HepG2 (cell line): ENCODE results near the gene MYEOV. TPM values are rescaled to one million over a fixed set of nuclear protein-coding genes. Genes with fewer than 3 reads are reported as not detected.

Source experiments
- ELF1 ChIP-seq: sonication (generic); formaldehyde crosslinking; IDR thresholded peaks from 2 replicates; pipeline ENCODE4 v1.4.0; 2020; ENCODE audit warnings: missing genetic modification reagents
- EZH2 ChIP-seq: conservative IDR thresholded peaks from 2 replicates; pipeline ENCODE4 v1.6.1; 2012; ENCODE audit warnings: mild to moderate bottlenecking, low read depth, low read length, moderate library complexity
- FOXM1 ChIP-seq: sonication (generic); formaldehyde crosslinking; IDR thresholded peaks from 2 replicates; pipeline ENCODE4 v1.5.0; 2020; ENCODE audit warnings: missing genetic modification reagents
- HMG20A ChIP-seq: IDR thresholded peaks from 2 replicates; pipeline ENCODE4 v1.6.1; 2016; ENCODE audit warnings: borderline replicate concordance
- RARA ChIP-seq: IDR thresholded peaks from 2 replicates; pipeline ENCODE4 v1.6.1; 2016; ENCODE audit warnings: missing genetic modification reagents, missing compliant biosample characterization
- RXRB ChIP-seq: IDR thresholded peaks from 2 replicates; pipeline ENCODE4 v1.6.1; 2016; ENCODE audit warnings: borderline replicate concordance, missing genetic modification reagents, missing compliant biosample characterization
- SIX4 ChIP-seq: sonication (generic); formaldehyde crosslinking; IDR thresholded peaks from 2 replicates; pipeline ENCODE4 v1.4.0; 2020; ENCODE audit warnings: missing genetic modification reagents
- SMAD1 ChIP-seq: sonication (generic); formaldehyde crosslinking; IDR thresholded peaks from 2 replicates; pipeline ENCODE4 v1.4.0; 2020; ENCODE audit warnings: missing genetic modification reagents, low read depth, mild to moderate bottlenecking, borderline replicate concordance
- YEATS2 ChIP-seq: sonication (generic); formaldehyde crosslinking; IDR thresholded peaks from 2 replicates; pipeline ENCODE4 v1.4.0; 2020; ENCODE audit warnings: missing genetic modification reagents, borderline replicate concordance
- ZFX ChIP-seq: sonication (generic); formaldehyde crosslinking; IDR thresholded peaks from 2 replicates; pipeline ENCODE4 v1.4.0; 2020; ENCODE audit warnings: mild to moderate bottlenecking, low read depth, missing genetic modification reagents, moderate library complexity
- ZKSCAN1 ChIP-seq: fragments of 150-350 bp; IDR thresholded peaks from 2 replicates; pipeline ENCODE4 v1.6.1; 2014; ENCODE audit warnings: low read length
- ZNF232 ChIP-seq: sonication (generic); formaldehyde crosslinking; IDR thresholded peaks from 2 replicates; pipeline ENCODE4 v1.4.0; 2020; ENCODE audit warnings: missing genetic modification reagents, borderline replicate concordance
- ZNF34 ChIP-seq: sonication (generic); formaldehyde crosslinking; IDR thresholded peaks from 2 replicates; pipeline ENCODE4 v1.4.0; 2020; ENCODE audit warnings: mild to moderate bottlenecking, missing genetic modification reagents, borderline replicate concordance
- polyA plus RNA-seq, 8 experiments: library from polyadenylated mRNA; depleted of rRNA in 3 of 8; stranded (reverse) in 7 of 8; unstranded in 1 of 8; fragments of >200 nt; fragmentation: Illumina TruSeq in 4 of 8; extraction: Trizol in 4 of 8; gene quantifications; 2 replicates each; pipeline versions ENCODE4 v1.2.1 to v1.2.3, GENCODE V29; 2011 to 2016; ENCODE audit warnings: low read depth in 4 of 8, missing spikeins in 1 of 8, mixed read lengths in 1 of 8; ENCODE audit not compliant: insufficient read depth in 1 of 8
- total RNA-seq, 5 experiments: library from RNA; depleted of rRNA; stranded (reverse); fragments of >200 nt; fragmentation: Illumina TruSeq; extraction: Trizol; gene quantifications; 2 replicates each; pipeline ENCODE4 v1.2.3, GENCODE V29; 2016; ENCODE audit warnings: low read depth in 1 of 5
- TF ChIP-seq, protein P1 (sequence below): sonication (generic); formaldehyde crosslinking; IDR thresholded peaks from 2 replicates; pipeline ENCODE4 v1.5.0; 2020; ENCODE audit warnings: mild to moderate bottlenecking, missing genetic modification reagents, borderline replicate concordance
- TF ChIP-seq, protein P2 (sequence below): sonication (generic); formaldehyde crosslinking; conservative IDR thresholded peaks from 2 replicates; pipeline ENCODE4 v1.8.0; 2022; ENCODE audit warnings: mild to moderate bottlenecking, moderate library complexity, missing genetic modification reagents
- TF ChIP-seq, protein P3 (sequence below): sonication (generic); formaldehyde crosslinking; IDR thresholded peaks from 2 replicates; pipeline ENCODE4 v1.4.0; 2020; ENCODE audit warnings: missing genetic modification reagents
- TF ChIP-seq, protein P4 (sequence below): IDR thresholded peaks from 2 replicates; pipeline ENCODE4 v1.6.1; 2016; ENCODE audit warnings: missing compliant biosample characterization, missing genetic modification reagents, borderline replicate concordance
- TF ChIP-seq, protein P5 (sequence below): IDR thresholded peaks from 2 replicates; pipeline ENCODE4 v1.6.1; 2012; ENCODE audit warnings: inconsistent platforms

Gene MYEOV
- total and polyA plus RNA-seq, 2 of the 13 experiments (the other 11 are each of a cell fraction or from before 2014, with no cell fraction given), result 0.33 to 1.8 TPM

DNA sequence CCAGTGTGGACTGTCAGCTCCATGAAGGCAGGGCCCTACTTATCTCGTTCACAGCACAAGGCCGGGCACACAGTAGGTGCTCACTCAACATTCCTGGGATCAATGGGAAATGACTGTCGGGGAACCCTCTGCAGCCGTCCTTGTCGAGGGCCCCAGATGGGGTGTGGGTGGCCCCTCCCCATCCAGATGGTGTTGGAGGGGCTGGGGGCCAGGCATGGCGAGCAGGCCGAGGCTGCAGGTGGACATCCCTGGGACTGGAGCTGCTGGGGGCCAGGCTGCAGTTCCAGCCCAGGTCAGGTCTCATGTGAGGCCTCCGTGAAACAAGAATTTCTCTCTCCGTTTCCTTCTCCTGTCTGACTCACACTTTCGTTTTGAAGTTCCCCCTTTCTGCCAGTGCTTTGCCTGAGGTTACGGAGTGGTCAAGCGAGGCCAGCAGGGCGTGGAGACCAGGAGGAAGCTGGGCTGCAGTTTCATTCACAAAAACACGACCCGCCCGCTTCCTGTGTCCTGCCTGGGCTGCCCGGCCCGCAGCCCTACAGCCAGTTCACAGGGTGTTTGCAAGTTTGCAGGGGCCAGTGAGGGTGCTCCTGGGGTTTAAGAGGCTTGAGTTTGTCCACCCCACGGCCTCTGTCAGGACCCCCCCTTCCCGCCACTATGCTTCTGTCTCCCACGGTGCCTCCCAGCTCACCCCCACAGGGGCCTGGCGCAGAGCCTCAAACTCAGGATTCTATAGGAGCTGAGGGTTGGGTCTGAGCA is 4.5 kb downstream of the MYEOV start (continued):
- TF ChIP-seq, protein P1, sequence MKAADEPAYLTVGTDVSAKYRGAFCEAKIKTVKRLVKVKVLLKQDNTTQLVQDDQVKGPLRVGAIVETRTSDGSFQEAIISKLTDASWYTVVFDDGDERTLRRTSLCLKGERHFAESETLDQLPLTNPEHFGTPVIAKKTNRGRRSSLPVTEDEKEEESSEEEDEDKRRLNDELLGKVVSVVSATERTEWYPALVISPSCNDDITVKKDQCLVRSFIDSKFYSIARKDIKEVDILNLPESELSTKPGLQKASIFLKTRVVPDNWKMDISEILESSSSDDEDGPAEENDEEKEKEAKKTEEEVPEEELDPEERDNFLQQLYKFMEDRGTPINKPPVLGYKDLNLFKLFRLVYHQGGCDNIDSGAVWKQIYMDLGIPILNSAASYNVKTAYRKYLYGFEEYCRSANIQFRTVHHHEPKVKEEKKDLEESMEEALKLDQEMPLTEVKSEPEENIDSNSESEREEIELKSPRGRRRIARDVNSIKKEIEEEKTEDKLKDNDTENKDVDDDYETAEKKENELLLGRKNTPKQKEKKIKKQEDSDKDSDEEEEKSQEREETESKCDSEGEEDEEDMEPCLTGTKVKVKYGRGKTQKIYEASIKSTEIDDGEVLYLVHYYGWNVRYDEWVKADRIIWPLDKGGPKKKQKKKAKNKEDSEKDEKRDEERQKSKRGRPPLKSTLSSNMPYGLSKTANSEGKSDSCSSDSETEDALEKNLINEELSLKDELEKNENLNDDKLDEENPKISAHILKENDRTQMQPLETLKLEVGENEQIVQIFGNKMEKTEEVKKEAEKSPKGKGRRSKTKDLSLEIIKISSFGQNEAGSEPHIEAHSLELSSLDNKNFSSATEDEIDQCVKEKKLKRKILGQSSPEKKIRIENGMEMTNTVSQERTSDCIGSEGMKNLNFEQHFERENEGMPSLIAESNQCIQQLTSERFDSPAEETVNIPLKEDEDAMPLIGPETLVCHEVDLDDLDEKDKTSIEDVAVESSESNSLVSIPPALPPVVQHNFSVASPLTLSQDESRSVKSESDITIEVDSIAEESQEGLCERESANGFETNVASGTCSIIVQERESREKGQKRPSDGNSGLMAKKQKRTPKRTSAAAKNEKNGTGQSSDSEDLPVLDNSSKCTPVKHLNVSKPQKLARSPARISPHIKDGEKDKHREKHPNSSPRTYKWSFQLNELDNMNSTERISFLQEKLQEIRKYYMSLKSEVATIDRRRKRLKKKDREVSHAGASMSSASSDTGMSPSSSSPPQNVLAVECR (CRISPR knock-in tag), result 0 out of 2 replicates have a peak, but pooled peaks have one; percentile 22
- TF ChIP-seq RARA (CRISPR knock-in tag), result peak; percentile 75
- no peak for TF ChIP-seq FOXM1 (CRISPR knock-in tag)
- no peak for TF ChIP-seq SMAD1
- TF ChIP-seq, protein P2, sequence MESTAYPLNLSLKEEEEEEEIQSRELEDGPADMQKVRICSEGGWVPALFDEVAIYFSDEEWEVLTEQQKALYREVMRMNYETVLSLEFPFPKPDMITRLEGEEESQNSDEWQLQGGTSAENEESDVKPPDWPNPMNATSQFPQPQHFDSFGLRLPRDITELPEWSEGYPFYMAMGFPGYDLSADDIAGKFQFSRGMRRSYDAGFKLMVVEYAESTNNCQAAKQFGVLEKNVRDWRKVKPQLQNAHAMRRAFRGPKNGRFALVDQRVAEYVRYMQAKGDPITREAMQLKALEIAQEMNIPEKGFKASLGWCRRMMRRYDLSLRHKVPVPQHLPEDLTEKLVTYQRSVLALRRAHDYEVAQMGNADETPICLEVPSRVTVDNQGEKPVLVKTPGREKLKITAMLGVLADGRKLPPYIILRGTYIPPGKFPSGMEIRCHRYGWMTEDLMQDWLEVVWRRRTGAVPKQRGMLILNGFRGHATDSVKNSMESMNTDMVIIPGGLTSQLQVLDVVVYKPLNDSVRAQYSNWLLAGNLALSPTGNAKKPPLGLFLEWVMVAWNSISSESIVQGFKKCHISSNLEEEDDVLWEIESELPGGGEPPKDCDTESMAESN (CRISPR knock-in tag), result 0 out of 2 replicates have a peak, but pooled peaks have one; percentile 33
- TF ChIP-seq HMG20A, result peak; percentile 29; the same call in 1 of the 2 replicates
- TF ChIP-seq ZFX (CRISPR knock-in tag), result peak; percentile 38; the same call in 1 of the 2 replicates
- 0 out of 2 replicates have a peak, but pooled peaks have one; percentile 22 for TF ChIP-seq ELF1 (CRISPR knock-in tag)
- 0 out of 2 replicates have a peak, but pooled peaks have one; percentile 35 for TF ChIP-seq ZNF232
- TF ChIP-seq, protein P3, sequence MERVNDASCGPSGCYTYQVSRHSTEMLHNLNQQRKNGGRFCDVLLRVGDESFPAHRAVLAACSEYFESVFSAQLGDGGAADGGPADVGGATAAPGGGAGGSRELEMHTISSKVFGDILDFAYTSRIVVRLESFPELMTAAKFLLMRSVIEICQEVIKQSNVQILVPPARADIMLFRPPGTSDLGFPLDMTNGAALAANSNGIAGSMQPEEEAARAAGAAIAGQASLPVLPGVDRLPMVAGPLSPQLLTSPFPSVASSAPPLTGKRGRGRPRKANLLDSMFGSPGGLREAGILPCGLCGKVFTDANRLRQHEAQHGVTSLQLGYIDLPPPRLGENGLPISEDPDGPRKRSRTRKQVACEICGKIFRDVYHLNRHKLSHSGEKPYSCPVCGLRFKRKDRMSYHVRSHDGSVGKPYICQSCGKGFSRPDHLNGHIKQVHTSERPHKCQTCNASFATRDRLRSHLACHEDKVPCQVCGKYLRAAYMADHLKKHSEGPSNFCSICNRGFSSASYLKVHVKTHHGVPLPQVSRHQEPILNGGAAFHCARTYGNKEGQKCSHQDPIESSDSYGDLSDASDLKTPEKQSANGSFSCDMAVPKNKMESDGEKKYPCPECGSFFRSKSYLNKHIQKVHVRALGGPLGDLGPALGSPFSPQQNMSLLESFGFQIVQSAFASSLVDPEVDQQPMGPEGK (CRISPR knock-in tag), result peak; percentile 28; the same call in 1 of the 2 replicates
- TF ChIP-seq EZH2, result no peak
- TF ChIP-seq ZKSCAN1, result peak; percentile 83
- 0 out of 2 replicates have a peak, but pooled peaks have one; percentile 32 for TF ChIP-seq YEATS2 (CRISPR knock-in tag)
- TF ChIP-seq, protein P4, sequence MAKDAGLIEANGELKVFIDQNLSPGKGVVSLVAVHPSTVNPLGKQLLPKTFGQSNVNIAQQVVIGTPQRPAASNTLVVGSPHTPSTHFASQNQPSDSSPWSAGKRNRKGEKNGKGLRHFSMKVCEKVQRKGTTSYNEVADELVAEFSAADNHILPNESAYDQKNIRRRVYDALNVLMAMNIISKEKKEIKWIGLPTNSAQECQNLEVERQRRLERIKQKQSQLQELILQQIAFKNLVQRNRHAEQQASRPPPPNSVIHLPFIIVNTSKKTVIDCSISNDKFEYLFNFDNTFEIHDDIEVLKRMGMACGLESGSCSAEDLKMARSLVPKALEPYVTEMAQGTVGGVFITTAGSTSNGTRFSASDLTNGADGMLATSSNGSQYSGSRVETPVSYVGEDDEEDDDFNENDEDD (CRISPR knock-in tag), result no peak
- 0 out of 2 replicates have a peak, but pooled peaks have one; percentile 31 for TF ChIP-seq ZNF34 (CRISPR knock-in tag)
- TF ChIP-seq, protein P5, sequence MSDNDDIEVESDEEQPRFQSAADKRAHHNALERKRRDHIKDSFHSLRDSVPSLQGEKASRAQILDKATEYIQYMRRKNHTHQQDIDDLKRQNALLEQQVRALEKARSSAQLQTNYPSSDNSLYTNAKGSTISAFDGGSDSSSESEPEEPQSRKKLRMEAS, result peak; percentile 41; the same call in 1 of the 2 replicates
- peak; percentile 34; the same call in 1 of the 2 replicates for TF ChIP-seq RXRB (CRISPR knock-in tag)
- TF ChIP-seq SIX4, result no peak
